GM12878 (cell line): ENCODE measurements around the gene RINL. TPM values are rescaled to one million over a fixed set of nuclear protein-coding genes. Genes with fewer than 3 reads are reported as not detected.

Experiments used
- ATAC-seq: fragments of 200-7000 bp; cut with Tn5 transposase; 3 replicates; pipeline ENCODE4 v1.9.1; 2020; ENCODE audit warnings: mild to moderate bottlenecking, moderate library complexity
- BruUV-seq: library from RNA; stranded (reverse); fragments of 400-500 nt; replicated peaks from 2 replicates; lab custom pipeline; 2021; lab: Mats Ljungman, UMichigan
- CTCF ChIA-PET: fragments of 300-600 bp; sonication (Branson Sonifier 250); formaldehyde crosslinking; extraction: SDS; loops from one replicate; lab custom pipeline; 2021; ENCODE audit warnings: inconsistent platforms; lab: Yijun Ruan, JAX
- POLR2A ChIA-PET: fragments of 350-600 bp; formaldehyde crosslinking; extraction: SDS; loops from one replicate; lab custom pipeline; 2021; ENCODE audit warnings: inconsistent platforms; lab: Charles Lee
- RAD21 ChIA-PET: fragments of 300-600 bp; sonication (Branson Sonifier 250); formaldehyde crosslinking; loops from one replicate; lab custom pipeline; 2023; ENCODE audit warnings: antibody characterized with exemption; ENCODE audit not compliant: unreplicated experiment; lab: Charles Lee
- SMC1A ChIA-PET: fragments of 300-600 bp; sonication (Branson Sonifier 250); formaldehyde crosslinking; loops from one replicate; lab custom pipeline; 2023; ENCODE audit not compliant: unreplicated experiment, uncharacterized antibody; lab: Charles Lee
- DNase-seq: peaks from one replicate; pipeline ENCODE4 v3.0.0-alpha.2; 2011; ENCODE audit warnings: low read depth, low spot score
- FAIRE-seq: peaks from 3 replicates; lab custom pipeline; 2011; peaks lifted over from hg19 to GRCh38; lab: Jason Lieb, UNC
- H2AFZ ChIP-seq: 2 replicates; pipeline ENCODE4 v1.6.0; 2011; ENCODE audit warnings: low read depth, low read length, control low read depth; ENCODE audit not compliant: control insufficient read depth
- H3K27ac ChIP-seq: 2 replicates; pipeline ENCODE4 v1.5.1; 2011; ENCODE audit warnings: control low read depth; ENCODE audit not compliant: control insufficient read depth, insufficient read depth
- H3K27me3 ChIP-seq, 2 experiments: replicated peaks in 1 of 2; 2 replicates each; pipeline versions ENCODE4 v1.6.0 to v1.6.1; 2011; ENCODE audit warnings: low read length in 1 of 2; ENCODE audit not compliant: control insufficient read depth in 2 of 2, insufficient read depth in 2 of 2
- H3K36me3 ChIP-seq, 2 experiments: 2 replicates each; pipeline ENCODE4 v1.5.1; 2011; ENCODE audit warnings: low read length in 1 of 2; ENCODE audit not compliant: control insufficient read depth in 2 of 2, insufficient read depth in 2 of 2
- H3K4me1 ChIP-seq: 2 replicates; pipeline ENCODE4 v1.6.1; 2011; ENCODE audit warnings: mild to moderate bottlenecking, low read length, moderate library complexity, mixed read lengths; ENCODE audit not compliant: control insufficient read depth, insufficient read depth
- H3K4me2 ChIP-seq: 2 replicates; pipeline ENCODE4 v1.6.0; 2011; ENCODE audit warnings: control low read depth; ENCODE audit not compliant: control insufficient read depth, insufficient read depth
- H3K4me3 ChIP-seq: fragments of 200-600 bp; sonication (generic); 2 replicates; pipeline ENCODE4 v1.5.1; 2016
- H3K79me2 ChIP-seq: 2 replicates; pipeline ENCODE4 v1.6.0; 2011; ENCODE audit warnings: low read length; ENCODE audit not compliant: control insufficient read depth, insufficient read depth
- H3K9ac ChIP-seq: 2 replicates; pipeline ENCODE4 v1.8.0; 2011; ENCODE audit warnings: low read length, control low read depth, mixed read lengths; ENCODE audit not compliant: control insufficient read depth, insufficient read depth
- H3K9me3 ChIP-seq: replicated peaks from 3 replicates; pipeline ENCODE4 v1.5.1; 2011; ENCODE audit warnings: mild to moderate bottlenecking, low read length; ENCODE audit not compliant: control insufficient read depth, insufficient read depth
- H4K20me1 ChIP-seq: 2 replicates; pipeline ENCODE4 v1.6.0; 2011; ENCODE audit not compliant: control insufficient read depth, insufficient read depth
- ESRRA ChIP-seq: IDR thresholded peaks from 2 replicates; pipeline ENCODE4 v1.6.1; 2012; ENCODE audit warnings: mild to moderate bottlenecking, low read length, improper control_type of control experiment
- EZH2 ChIP-seq: IDR thresholded peaks from 2 replicates; pipeline ENCODE4 v1.6.1; 2012; ENCODE audit warnings: low read depth, mild to moderate bottlenecking, control low read depth, inconsistent platforms, low read length, borderline replicate concordance; ENCODE audit not compliant: control insufficient read depth
- KLF5 ChIP-seq: fragments of 450-650 bp; IDR thresholded peaks from 2 replicates; pipeline ENCODE4 v1.6.1; 2014; ENCODE audit warnings: mild to moderate bottlenecking; ENCODE audit not compliant: partially characterized antibody
- MEF2B ChIP-seq: fragments of 450-650 bp; IDR thresholded peaks from 2 replicates; pipeline ENCODE4 v1.6.1; 2018; ENCODE audit warnings: mild to moderate bottlenecking, moderate library complexity; ENCODE audit not compliant: partially characterized antibody, poor library complexity, severe bottlenecking
- PAX5 ChIP-seq: IDR thresholded peaks from 2 replicates; pipeline ENCODE4 v1.6.1; 2011; ENCODE audit warnings: low read depth, low read length, borderline replicate concordance
- SKIL ChIP-seq: fragments of 450-650 bp; IDR thresholded peaks from 2 replicates; pipeline ENCODE4 v1.6.1; 2017; ENCODE audit warnings: mild to moderate bottlenecking, low read depth, inconsistent platforms; ENCODE audit not compliant: poor library complexity, severe bottlenecking
- ZNF384 ChIP-seq: IDR thresholded peaks from 2 replicates; pipeline ENCODE4 v1.6.1; 2012; ENCODE audit warnings: low read depth, mild to moderate bottlenecking, low read length, improper control_type of control experiment, borderline replicate concordance
- WGBS: methylation state at CpG from one replicate; pipeline ENCODE4 v1.1.6; 2016; ENCODE audit warnings: low lambda C conversion rate; ENCODE audit not compliant: insufficient replicate concordance, insufficient coverage; ENCODE audit errors: missing lambda C conversion rate; 5-methylcytosine and 5-hydroxymethylcytosine counted together
- in situ Hi-C: fragments of 300-500 bp; cut with MboI; formaldehyde crosslinking; loops from 9 replicates; pipeline ENCODE4 v1.14.3; 2018; ENCODE audit warnings: mixed read lengths
- intact Hi-C: fragments of 100-400 bp; cut with micrococcal nuclease; formaldehyde crosslinking; loops from one replicate; pipeline ENCODE4 v1.14.2; 2022; ENCODE audit not compliant: unreplicated experiment
- polyA plus RNA-seq, 11 experiments: library from polyadenylated mRNA; depleted of rRNA in 4 of 11; unstranded in 6 of 11; stranded (reverse) in 5 of 11; fragments of >200 nt; fragmentation: Nextera tagmentation in 4 of 11; fragmentation: Illumina TruSeq in 1 of 11; extraction: Ambion mirVana in 4 of 11; extraction: Trizol in 1 of 11; gene quantifications; 1 replicate in 1 of 11; 2 replicates in 10 of 11; pipeline versions ENCODE4 v1.2.1 to v1.2.3, GENCODE V29; 2011 to 2016; ENCODE audit warnings: inconsistent platforms in 2 of 11, missing spikeins in 2 of 11, low read depth in 1 of 11
- total RNA-seq, 4 experiments: library from RNA; depleted of rRNA in 3 of 4; stranded (reverse); fragments of >200 nt in 3 of 4; fragmentation: Illumina TruSeq in 1 of 4; extraction: Trizol in 1 of 4; gene quantifications; 2 replicates each; pipeline versions ENCODE4 v1.2.1 to v1.2.3, GENCODE V29; 2013 to 2021
- TF ChIP-seq, protein P1 (sequence below): fragments of 450-650 bp; IDR thresholded peaks from 2 replicates; pipeline ENCODE4 v1.6.1; 2016; ENCODE audit warnings: mild to moderate bottlenecking, moderate library complexity, borderline replicate concordance

Gene RINL
- total and polyA plus RNA-seq, 10 of the 15 experiments (the other 5 are each of a cell fraction or from before 2014, with no cell fraction given), result 14.5 to 64.2 (median 47.6) TPM

DNA sequence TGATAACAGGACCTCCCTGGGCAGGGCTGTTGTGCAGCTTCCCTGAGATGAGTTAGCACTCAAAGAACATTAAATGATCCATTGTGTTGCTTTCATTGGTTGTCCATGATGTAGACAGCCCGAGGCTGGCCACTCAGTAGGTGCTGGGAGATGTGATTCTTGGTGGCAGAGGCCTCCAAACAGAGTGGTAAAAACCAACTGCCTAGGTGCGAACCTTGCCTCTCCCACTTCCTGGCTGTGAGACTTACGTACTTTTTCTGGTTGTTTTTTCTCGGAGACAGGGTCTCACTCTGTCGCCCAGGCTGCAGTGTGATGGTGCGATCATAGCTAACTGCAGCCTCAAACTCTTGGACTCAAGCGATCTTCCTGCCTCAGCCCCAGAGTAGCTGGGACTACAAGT, 46.3 kb upstream of the RINL start:
- ChIA-PET RAD21 (no interaction called here), CTCF (interaction anchor here (2.1 kb wide), 1 partner anchor 409 kb away, joined by 4 read pairs; no protein-coding TSS in a partner anchor), SMC1A (no interaction called here), POLR2A (no interaction called here)
- TF ChIP-seq MEF2B (no peak), PAX5 (no peak), EZH2 (no peak), ESRRA (no peak), SKIL (no peak), KLF5 (no peak), ZNF384 (no peak)
- TF ChIP-seq, protein P1, sequence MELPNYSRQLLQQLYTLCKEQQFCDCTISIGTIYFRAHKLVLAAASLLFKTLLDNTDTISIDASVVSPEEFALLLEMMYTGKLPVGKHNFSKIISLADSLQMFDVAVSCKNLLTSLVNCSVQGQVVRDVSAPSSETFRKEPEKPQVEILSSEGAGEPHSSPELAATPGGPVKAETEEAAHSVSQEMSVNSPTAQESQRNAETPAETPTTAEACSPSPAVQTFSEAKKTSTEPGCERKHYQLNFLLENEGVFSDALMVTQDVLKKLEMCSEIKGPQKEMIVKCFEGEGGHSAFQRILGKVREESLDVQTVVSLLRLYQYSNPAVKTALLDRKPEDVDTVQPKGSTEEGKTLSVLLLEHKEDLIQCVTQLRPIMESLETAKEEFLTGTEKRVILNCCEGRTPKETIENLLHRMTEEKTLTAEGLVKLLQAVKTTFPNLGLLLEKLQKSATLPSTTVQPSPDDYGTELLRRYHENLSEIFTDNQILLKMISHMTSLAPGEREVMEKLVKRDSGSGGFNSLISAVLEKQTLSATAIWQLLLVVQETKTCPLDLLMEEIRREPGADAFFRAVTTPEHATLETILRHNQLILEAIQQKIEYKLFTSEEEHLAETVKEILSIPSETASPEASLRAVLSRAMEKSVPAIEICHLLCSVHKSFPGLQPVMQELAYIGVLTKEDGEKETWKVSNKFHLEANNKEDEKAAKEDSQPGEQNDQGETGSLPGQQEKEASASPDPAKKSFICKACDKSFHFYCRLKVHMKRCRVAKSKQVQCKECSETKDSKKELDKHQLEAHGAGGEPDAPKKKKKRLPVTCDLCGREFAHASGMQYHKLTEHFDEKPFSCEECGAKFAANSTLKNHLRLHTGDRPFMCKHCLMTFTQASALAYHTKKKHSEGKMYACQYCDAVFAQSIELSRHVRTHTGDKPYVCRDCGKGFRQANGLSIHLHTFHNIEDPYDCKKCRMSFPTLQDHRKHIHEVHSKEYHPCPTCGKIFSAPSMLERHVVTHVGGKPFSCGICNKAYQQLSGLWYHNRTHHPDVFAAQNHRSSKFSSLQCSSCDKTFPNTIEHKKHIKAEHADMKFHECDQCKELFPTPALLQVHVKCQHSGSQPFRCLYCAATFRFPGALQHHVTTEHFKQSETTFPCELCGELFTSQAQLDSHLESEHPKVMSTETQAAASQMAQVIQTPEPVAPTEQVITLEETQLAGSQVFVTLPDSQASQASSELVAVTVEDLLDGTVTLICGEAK, result no peak
- H3K9ac ChIP-seq, result no peak overlapping the region
- no peaks in the 10 kb centered on the region; the same call in 1 of the 2 replicates for H3K4me1 ChIP-seq
- peaks cover 1 to 14% of the 10 kb centered on the region in 2 experiments for H3K36me3 ChIP-seq
- 94% methylated on average over 7 of the region's 7 CpGs for WGBS
- intact Hi-C loops (no loop called here), in situ Hi-C loops (no loop called here)
- peaks cover 4% of the 10 kb centered on the region for H3K79me2 ChIP-seq
- no peaks in the 10 kb centered on the region for H3K27me3 ChIP-seq
- no peak overlapping the region for H2AFZ ChIP-seq
- no TSS peak for BruUV-seq
- DNase-seq, result no peak
- no peak for FAIRE-seq
- no peaks in the 10 kb centered on the region for H4K20me1 ChIP-seq
- H3K4me2 ChIP-seq, result no peak overlapping the region
- no peak overlapping the region for H3K27ac ChIP-seq
- H3K9me3 ChIP-seq, result no peaks in the 10 kb centered on the region
- ATAC-seq, result no peak
- no peak overlapping the region for H3K4me3 ChIP-seq
